OCI-M2 (cell line): ENCODE measurements around the gene MAMDC2.

Source experiments
- DNase-seq: peaks from one replicate; lab custom pipeline; 2025; ENCODE audit not compliant: unreplicated experiment; lab: John Stamatoyannopoulos, UW

The MAMDC2 gene

GRCh38 chr9:70131296-70131695 is 87.6 kb downstream of the MAMDC2 start:
- DNase-seq: no peak

- no peak for DNase-seq
These were observed 89.9 kb downstream of the MAMDC2 start for GRCh38 chr9:70133253-70134208.

- no peak for DNase-seq
These were observed 90.7 kb downstream of the MAMDC2 start for GRCh38 chr9:70134360-70134759.

- no peak for DNase-seq
These were observed 91.5 kb downstream of the MAMDC2 start for GRCh38 chr9:70135176-70135575.

- no peak for DNase-seq
These were observed 93.0 kb downstream of the MAMDC2 start for GRCh38 chr9:70136632-70137031.

GRCh38 chr9:70137577-70137976 is 93.9 kb downstream of the MAMDC2 start:
- DNase-seq: no peak

- DNase-seq: no peak
These were observed 98.5 kb downstream of the MAMDC2 start for GRCh38 chr9:70142101-70142500.

- no peak for DNase-seq
These were observed 99.9 kb downstream of the MAMDC2 start for GRCh38 chr9:70143394-70144130.

- no peak for DNase-seq
These were observed 100.5 kb downstream of the MAMDC2 start for GRCh38 chr9:70144131-70144503.

GRCh38 chr9:70145981-70146380 is 102.3 kb downstream of the MAMDC2 start:
- DNase-seq: no peak

GRCh38 chr9:70147196-70147595 is 103.5 kb downstream of the MAMDC2 start:
- no peak for DNase-seq

GRCh38 chr9:70147651-70148050 is 104.0 kb downstream of the MAMDC2 start:
- DNase-seq: no peak

GRCh38 chr9:70152350-70152749 is 108.7 kb downstream of the MAMDC2 start:
- DNase-seq: no peak

- no peak for DNase-seq
These were observed 113.1 kb downstream of the MAMDC2 start for GRCh38 chr9:70156729-70157128.

GRCh38 chr9:70159630-70160029 is 116.0 kb downstream of the MAMDC2 start:
- no peak for DNase-seq

GRCh38 chr9:70160686-70161600 is 117.3 kb downstream of the MAMDC2 start:
- no peak for DNase-seq

GRCh38 chr9:70165006-70165602 is 121.5 kb downstream of the MAMDC2 start:
- no peak for DNase-seq

GRCh38 chr9:70168521-70168920 is 124.9 kb downstream of the MAMDC2 start:
- DNase-seq: no peak

- DNase-seq: no peak
These were observed 125.6 kb downstream of the MAMDC2 start for GRCh38 chr9:70169222-70169621.

GRCh38 chr9:70170151-70170790 is 126.6 kb downstream of the MAMDC2 start:
- no peak for DNase-seq
